Activated CD4-positive, CD25-positive, alpha-beta regulatory T cell treated with anti-CD3 and anti-CD28 coated beads, Interleukin-2, amount 50 U/mL, for 24 hours (primary cell): ENCODE data around the gene LIF.
"Not testable (repeated sequence)": the region's sequence is repeated elsewhere in the genome, so short reads cannot be mapped to it uniquely, and the experiment has no call there.

Experiments
- ATAC-seq, 2 donors: fragments of 150-1000 bp; cut with Tn5 transposase; one replicate each; pipeline ENCODE4 v1.10.0; 2021; ENCODE audit warnings: mild to moderate bottlenecking in 1 of 2, moderate library complexity in 1 of 2

LIF gene

DNA sequence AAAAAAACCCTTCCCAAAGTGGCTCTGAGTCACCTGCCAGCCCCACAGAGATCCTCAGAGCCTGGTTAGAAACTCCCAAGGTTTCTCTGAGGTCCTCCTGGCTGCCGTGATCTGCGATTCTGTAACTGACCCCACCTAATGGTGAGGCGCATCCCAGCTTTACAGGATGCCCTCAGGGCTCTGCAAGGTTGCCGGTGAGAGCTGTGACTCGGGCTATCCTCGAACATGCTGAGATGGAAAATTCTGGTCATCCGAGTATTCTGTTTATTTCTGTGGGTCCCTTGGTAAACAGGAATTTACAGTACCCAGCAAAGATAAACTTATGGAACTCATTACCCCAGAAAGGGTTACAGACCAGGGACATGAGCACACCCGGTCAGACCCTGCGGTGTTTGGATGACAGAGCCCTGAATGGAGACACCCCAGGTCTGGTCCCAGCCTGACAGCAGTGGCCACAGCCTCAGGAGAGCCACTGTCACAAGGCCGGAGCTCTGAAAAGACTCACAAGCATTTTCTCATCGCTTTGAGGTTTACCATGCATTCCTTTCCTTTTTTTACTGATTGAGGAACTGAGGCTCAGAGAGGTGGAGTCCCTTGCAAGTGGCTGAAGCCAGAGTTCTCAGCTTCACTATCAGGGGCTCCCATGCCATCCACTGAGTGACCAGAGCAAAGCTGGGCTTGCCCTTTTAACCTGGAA is 22.2 kb downstream of the LIF start:
- ATAC-seq, result peak in 1 of 2 donors; percentile 39

DNA sequence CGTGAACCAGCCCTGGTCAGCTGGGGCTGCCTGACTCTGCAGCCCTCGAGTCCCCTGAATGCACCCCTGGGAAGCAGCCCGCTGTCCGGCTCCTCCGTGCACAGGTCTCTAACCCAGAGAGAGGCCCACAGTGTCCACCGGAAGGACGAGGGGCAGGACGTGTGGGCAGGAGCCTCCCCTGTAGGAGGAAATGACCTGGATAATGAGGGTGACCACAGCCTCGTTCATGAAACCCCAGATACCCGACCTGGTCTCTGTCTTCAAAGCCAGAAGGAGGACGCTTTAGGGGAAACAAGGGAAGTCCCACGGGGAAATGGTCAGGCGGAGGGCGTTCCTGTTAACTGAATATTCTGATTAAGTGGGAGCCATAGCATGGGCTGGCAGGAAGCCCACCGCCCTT is 23.3 kb downstream of the LIF start:
- no peak for ATAC-seq

DNA sequence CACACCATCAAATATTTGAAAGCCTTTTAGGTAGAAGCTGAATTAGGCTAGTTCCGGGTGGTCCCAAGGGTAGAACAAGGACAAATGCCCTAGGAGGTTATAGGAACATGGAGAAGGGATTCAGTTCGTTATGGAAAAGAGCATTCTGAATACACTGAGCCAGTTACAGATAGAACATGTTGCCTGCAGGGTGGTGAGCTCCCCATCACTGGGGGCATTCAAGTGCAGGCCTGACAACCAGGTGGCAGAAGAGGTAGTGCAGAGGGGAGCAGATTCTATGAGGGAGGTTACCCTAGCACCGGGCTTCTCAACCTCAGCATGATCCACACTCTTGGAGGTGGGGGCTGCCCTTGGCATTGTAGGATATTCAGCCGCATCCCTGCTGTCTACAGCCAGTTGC is 24.2 kb downstream of the LIF start:
- ATAC-seq, result no peak

DNA sequence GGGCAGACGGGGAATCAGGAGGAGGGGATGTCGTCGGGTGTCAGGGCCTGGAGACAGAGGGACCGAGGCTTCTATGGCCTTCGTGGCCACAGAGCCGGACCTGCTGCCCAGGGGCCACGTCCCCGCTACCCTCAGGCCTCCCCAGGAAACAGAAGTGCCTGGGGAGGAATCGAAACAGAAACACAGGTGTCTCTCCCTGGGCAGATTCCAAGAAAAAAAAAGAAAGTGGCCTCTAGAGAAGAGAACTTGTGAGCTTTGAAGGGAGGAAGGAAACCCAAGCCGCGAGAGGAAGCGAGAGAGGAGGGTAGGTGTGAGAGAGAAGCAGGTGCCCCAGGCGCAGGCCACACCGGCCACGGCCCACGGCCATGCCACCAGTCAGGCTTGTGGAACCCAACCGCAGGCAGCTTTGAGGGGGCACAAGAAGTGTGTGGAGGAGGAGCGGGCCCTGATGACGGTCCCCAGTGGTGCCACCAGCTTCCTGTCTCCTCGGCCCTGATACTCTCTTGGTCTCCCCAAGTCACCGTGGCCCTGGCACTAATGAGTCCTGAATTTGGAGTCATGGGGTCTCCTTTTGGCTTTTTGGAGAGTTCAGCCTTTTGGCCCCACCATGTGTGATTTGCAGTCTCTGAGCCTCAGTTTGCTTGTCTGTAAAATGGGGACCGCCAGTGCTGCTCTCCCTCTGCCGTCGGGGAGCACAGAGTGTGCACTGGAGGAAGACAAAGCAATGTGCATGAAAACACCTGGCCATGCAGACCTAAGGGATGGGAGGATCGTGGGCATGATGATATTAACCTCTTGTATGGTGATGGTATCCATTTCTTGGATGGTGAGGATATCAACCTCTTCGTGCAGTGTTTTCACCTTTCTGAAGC is 25.2 kb downstream of the LIF start:
- peak; percentile 59 to 64 for ATAC-seq

DNA sequence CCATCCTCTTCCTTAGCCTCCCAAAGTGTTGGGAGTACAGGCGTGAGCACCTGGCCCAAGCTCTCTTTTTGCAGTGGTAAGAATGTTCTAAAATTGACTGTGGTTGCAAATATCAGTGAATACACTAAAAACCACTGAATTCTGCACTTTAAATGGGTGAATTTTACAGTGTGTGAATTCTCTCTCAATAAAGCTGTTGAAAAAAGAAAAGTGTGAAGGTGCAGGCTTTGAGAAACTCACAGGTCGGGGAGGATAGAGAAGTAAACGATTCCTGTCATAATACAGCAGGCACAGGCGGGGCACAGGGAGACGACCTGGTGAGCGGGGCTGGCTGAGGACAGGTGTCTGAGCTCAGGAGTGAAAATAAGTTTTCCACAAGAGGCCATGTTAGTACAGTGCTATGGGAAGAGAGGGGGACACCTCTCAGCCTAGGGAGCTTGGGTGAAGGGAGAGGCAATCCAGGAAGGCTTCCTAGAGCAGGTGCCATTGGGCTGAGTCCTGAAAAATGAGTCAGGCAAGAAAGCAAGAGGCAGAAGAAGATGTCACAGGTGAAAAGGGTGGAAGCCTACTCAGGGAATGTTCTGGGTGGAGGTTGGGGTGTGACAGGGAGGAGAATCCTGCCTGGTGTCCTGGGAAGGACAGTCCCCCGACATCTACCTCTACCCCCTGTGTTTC is 26.1 kb downstream of the LIF start:
- ATAC-seq, result peak in 1 of 2 donors; percentile 9

DNA sequence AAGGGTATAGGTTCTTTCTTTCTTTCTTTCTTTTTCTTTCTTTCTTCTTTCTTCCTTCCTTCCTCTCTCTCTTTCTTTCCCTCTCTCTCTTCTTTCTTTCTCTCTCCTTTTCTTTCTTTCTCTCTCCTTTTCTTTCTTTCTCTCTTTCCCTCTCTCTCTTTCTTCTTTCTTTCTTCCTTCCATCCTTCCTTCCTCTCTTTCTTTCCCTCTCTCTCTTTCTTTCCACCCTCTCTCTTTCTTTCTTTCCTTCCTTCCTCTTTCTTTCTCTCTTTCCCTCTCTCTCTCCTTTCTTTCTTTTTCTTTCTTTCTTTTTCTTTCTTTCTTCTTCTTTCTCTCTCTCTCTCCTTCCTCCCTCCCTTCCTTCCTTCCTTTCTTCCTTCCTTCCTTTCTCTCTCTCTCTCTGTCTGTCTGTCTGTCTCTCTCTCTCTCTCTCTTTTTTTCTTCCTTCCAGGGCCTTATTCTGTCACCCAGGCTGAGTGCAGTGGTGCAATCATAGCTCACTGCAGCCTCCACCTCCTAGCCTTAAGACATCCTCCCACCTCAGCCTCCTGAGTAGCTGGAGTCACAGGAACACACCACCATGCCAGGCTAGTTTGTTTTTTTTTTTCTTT is 26.8 kb downstream of the LIF start:
- no peak for ATAC-seq

DNA sequence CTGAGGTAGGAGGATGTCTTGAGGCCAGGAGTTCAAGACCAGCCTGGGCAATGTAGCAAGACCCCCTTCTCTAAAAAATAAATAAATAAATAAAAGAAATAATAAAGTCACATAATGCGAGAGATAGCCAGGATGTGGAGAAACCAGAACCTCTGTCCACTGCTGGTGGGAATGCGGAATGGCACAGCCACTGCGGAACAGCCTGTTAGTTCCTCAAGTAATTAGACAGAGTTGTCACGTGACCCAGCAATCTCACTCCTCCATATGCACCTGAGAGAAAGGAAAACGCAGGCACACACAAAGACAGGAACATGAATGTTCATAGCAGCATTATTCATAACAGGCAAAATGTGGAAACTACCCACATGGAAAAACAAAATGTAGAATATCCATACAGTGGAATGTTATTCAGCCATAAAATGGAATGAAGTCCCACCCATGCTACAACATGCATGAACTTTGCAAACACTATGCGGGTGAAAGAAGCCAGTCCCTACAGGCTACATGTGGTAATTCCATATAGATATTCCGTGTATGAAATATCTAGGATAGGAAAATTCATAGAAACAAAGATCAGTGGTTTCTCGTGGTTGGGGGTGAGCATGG is 27.4 kb downstream of the LIF start:
- no peak for ATAC-seq

DNA sequence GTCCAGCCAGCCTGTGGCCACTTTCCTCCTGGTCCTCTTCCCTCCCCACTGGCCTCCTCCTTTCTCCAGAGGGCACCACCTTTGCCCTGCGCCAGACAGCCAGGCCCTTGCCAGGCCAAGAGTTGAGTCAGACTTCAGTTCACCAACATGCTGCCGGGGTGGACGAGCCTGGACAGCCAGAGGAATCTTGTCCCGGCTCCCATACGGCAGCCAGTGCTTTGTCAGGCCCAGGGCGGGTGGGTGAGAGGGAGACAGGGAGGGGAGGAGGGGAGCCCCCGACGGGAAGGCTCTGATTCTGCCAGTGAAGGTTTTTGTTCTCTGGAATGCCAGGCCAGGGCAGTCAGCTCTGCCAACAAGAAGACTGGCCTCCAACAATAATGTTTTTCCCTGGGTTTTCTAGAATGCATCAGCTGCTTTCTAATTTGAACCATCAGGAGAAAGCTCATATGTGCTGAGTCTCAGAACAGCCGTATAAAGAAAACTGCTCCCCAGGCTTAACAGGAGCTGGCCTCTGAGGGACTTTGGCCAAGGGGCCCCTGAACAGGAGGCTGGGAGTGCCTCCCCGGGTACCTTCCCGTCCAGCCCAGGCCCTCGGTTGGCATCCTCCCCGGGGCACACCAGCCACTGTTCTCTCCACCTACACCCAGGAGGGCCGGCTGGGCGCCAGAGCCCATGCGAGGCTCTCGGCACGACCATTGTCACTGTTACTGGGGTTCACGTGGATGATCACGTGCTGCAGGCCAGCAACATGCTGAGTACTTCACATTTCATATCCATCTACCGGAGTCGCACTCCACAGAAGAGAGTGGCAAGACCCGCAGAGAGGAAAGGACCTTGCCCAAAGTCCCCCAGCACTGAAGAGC is 28.6 kb downstream of the LIF start:
- ATAC-seq, result no peak

DNA sequence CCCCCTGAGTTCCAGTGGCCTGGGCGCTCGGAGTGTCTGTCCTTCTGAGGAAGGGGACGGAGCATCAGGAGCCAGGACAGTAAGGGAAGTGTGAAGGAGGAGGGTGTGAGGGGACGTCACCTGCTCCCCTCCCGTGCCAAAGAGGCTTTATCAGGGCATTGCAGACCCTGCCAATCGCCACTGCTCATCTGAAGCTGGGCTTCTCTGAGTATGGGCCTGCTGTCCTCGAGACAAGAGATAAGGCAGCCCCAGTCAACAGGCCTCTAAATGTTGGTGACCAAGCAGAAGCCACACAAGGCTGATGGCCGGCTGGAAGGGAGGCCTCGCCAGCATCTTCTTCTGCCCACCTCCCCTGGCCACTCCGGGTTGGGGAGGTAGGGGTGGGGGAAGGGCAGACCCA is 29.8 kb downstream of the LIF start:
- ATAC-seq, result no peak

DNA sequence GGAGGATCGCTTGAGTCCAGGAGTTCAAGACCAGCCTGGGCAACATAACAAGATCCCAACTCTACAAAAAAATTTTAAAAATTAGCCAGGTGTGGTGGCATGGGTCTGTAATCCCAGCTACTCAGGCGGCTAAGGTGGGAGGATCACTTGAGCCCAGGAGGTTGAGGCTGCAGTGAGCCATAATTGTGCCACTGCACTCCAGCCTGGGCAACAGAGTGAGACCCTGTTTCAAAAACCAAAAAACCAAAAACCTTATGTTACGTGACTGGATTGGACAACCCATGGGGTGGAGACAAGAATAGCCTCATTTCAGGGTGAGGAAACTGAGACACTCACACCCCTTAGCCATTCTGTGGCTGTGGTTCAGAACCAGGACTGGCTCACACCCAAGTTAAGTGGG is 30.3 kb downstream of the LIF start:
- ATAC-seq, result not testable (repeated sequence)

DNA sequence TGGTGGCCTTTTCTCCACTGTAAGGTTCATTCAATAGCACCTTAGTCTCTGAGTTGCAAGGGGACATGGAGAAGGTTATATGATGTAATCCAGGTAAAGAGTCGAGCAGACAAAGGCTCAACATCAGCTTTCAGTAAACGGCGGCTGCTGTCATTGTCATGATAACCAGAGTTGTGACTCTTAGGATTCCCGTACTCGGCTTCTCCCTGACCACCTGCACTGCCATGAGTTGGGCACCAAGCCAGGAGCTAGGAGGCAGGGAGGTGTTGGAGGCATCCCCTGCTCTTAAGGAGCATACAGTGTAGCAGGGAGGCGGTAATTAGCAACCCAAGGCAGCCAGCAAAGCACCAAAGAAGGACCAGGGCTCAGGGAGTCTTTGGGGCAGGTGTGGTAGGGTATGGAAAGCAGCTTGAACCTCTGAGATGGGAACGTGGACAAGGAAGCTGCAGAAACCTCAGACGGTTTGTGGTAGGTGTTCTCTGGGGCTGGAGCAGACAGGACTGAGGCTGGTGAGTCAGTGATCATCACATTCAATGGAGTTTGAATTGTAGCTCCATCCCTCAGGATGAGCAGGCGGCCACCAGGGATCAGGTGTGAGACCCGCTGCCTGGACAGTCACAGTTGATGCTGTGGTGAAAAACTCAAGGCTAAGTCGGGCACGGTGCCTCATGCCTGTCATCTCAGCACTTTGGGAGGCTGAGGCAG is 31.7 kb downstream of the LIF start:
- no peak for ATAC-seq

DNA sequence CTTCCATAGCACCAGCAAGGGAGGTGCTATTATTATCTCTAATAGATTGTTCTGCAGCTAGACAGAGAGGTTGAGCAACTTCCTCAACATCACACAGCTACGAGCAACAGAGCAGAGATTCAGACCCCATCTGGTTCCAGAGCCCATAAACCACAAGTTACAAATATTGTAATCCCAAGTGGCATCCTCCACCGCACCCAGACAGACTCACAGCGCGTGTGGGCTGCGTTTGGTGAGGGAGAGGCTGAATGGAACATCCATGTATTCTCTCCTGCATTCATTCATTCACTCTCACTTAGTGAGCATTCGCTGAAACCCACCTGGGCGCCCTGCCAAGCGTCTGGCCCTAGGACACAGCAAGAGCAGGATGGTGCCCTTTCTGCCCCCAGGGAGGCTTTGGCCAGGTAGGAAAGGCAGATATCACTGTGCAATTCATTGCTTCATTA is 33.5 kb downstream of the LIF start:
- ATAC-seq, result no peak

DNA sequence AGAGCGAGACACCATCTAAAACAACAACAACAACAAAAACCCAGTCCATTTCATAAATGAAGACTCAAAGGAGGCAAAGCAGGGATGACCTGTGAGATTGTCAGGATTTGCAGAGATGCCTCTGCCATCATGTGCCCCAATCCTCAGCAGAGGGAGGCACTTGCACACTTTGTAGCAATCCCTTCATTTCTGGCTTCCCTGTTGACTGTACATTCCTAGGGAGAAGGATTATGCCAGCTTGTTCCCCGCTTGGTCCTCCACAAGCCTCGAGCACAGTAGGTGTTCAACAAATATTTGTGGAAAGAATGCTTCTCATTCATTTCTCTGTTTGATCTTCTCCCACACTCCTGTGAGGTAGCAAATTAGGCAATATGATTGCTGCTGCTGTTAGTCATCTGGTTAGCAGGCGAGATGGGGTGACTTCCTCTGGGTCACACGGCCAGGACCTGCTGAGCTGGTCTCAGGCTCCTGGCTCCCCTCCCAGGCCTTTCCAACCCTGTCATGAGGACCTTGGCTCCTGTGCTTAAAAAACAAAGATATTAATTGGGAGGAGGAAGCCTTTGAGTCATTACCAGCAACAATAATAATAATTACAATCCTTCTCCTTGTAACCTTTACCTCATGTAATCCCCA is 34.1 kb downstream of the LIF start:
- peak; percentile 28 to 41 for ATAC-seq

DNA sequence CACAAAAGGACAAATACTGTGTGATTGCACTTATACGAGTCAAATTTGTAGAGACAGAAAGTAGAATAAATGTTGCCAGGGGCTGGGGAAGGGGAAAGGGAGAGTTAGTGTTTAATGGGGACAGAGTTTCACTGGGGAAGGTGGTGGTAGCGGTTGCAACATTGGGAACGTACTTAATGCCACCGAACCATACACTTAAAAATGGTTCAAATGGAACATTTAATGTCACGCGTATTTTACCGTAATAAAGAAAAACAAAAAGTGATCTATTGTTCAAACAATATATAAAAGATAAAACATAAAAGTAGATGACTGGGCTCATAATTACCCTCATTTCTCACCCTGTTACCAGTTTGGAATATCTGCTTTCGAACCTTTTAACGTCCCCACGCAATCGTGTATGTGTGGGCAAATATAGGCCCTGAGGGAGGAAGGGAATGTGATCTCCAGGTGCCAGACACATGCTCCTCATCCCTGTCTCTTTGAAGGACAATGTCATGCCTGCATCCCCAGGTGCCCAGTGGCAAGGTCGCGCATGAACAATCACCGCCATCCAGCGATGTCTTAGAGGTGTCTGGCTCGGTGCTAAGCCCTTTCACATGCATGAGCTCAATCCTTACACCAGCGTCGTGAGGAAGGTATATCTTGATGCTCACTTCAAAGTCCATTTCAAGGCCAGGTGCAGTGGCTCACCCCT is 35.3 kb downstream of the LIF start:
- no peak for ATAC-seq

DNA sequence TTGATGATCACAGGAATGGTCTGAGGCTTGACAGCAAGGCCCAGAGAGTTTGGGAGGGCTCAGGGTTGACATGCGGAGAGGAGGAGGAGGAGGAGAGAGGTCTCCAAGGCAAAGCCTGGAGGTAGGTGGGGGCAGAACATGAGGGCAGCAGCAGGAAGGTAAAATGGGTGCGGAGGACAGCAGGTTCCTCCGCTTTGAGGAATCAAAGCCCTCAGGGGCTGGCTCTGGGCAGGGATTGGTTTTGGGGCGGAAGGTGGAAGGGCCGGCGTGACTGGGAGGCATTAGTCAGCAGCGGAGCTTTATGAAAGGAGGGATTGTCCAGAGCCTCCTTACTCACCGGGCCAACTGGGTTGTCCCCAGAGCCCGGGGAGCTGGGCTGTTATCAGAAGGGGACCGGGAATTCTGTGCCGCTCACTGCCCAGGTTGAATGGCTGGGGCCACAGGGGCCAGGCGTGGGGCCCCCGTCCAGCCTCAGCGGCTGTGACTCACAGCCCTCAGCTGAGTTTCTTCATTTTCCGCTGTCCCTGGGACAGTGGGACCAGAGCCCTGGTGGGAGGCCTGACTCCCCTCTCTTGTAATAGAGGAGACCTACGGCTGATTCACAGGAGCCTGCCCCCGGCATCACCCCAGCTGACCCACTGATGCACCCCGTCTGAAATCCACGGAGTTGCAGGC is 36.2 kb downstream of the LIF start:
- ATAC-seq, result no peak

DNA sequence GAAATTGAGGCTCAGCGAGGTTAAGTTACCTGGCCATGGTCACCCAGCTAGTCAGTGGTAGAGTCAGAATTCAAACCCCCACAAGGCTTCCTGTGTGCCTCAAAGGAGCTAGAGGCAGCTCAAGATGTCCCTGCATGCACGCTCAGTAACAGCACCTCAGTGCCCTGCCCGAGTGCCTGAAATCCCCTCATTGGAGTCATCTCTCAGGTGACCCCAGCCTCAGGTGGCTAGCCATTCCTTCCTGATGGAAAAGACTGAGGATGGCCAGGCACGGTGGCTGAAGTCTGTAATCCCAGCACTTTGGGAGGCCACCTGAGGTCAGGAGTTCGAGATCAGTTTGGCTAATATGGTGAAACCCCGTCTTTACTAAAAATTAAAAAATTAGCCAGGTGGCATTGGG is 36.9 kb downstream of the LIF start:
- ATAC-seq, result no peak

DNA sequence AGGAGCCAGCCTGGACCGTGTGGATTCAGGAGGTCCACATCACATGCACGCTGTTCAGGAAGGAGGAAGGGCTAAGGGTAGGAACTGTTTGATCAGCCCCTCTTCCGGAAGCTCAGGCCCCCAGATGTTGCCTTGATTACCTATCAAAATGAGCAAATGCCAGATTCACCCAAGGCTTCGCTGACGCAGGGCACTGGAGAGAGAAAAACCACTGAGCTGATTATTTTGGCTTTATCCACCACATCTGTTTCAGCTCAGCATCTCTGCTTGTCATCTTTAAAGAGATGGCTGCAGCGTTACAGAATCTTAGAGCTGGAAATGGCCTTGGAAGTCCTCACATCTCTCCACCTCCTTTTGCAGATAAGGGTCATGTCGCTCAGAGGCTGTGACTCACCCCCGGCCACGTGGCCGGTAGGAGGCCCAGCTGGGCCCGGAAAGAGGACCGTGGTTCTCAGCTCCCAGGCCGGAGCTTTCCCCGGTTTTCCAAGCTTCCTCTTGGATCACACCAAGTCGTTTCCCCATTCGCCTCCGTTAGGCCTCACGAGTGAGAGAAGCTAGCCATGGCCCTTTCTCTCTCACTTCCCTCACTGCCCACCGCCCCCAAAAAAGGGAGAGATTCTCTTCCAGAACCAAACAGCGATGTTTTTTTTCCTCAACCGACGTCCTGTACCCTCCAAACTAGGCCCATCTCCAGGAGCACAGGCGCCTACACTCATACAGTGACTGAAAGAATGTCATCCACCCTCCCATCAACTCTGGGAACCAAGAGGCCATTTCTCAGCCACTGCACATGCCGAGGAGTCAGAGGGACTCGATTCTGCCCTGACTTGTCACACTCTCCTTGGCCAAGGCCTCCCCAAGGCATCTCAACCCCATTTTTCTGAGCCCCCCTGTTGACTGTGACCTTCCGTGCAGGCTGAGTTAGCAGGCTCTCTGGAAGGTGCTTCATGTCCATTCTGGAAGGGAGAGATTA is 37.6 kb downstream of the LIF start:
- no peak for ATAC-seq

DNA sequence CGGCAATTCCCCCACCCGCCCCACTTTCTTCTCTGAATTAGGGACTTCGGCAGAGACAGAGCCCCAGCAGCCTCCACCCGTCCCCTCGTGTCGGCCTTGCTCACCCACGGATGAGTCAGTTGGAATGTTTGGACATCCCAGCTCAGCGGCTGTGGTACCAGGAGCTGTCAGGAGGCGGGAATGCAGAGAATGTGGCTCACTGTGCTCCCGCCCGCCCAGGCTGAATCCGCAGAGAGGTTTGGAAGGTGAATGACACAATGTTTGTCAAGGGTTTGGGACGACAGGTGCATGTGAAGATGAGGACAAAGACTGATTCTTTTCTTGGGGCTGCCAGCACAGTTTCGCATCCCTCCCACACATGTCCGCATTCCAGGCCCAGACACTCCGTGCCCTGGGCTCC is 39.6 kb downstream of the LIF start:
- ATAC-seq, result no peak
